SJSA1 (cell line): ENCODE measurements around the gene LFNG. TPM values are rescaled to one million over a fixed set of nuclear protein-coding genes. Genes with fewer than 3 reads are reported as not detected.

ENCODE experiments used
- DNase-seq, 2 experiments: peaks; one replicate each; pipeline ENCODE4 v3.0.0-alpha.2; 2015 to 2020; ENCODE audit warnings: low spot score in 2 of 2, low read depth in 1 of 2
- H3K27ac ChIP-seq: fragments of 250-450 bp; sonication (Bioruptor Pico); 2 replicates; pipeline ENCODE4 v1.5.1; 2020; ENCODE audit warnings: mild to moderate bottlenecking, moderate library complexity
- H3K27me3 ChIP-seq: fragments of 250-450 bp; sonication (Bioruptor Pico); replicated peaks from 2 replicates; pipeline ENCODE4 v1.5.1; 2020; ENCODE audit warnings: mild to moderate bottlenecking, moderate library complexity
- H3K36me3 ChIP-seq: fragments of 250-450 bp; sonication (Bioruptor Pico); 2 replicates; pipeline ENCODE4 v1.5.1; 2020; ENCODE audit warnings: mild to moderate bottlenecking
- H3K4me1 ChIP-seq: fragments of 250-450 bp; sonication (Bioruptor Pico); replicated peaks from 2 replicates; pipeline ENCODE4 v1.6.1; 2021; ENCODE audit warnings: mild to moderate bottlenecking
- H3K4me3 ChIP-seq: fragments of 250-450 bp; sonication (Bioruptor Pico); 2 replicates; pipeline ENCODE4 v1.5.1; 2020; ENCODE audit warnings: mild to moderate bottlenecking
- H3K9me3 ChIP-seq: fragments of 250-450 bp; sonication (Bioruptor Pico); replicated peaks from 2 replicates; pipeline ENCODE4 v1.5.1; 2020; ENCODE audit warnings: mild to moderate bottlenecking
- total RNA-seq: library from RNA; depleted of rRNA; stranded (reverse); fragments of >200 nt; shearing (Covaris generic); gene quantifications from 2 replicates; pipeline ENCODE4 v1.2.3, GENCODE V29; 2014

The LFNG gene
- total RNA-seq, 1 experiment from 2014 or later = 0.97 TPM

DNA sequence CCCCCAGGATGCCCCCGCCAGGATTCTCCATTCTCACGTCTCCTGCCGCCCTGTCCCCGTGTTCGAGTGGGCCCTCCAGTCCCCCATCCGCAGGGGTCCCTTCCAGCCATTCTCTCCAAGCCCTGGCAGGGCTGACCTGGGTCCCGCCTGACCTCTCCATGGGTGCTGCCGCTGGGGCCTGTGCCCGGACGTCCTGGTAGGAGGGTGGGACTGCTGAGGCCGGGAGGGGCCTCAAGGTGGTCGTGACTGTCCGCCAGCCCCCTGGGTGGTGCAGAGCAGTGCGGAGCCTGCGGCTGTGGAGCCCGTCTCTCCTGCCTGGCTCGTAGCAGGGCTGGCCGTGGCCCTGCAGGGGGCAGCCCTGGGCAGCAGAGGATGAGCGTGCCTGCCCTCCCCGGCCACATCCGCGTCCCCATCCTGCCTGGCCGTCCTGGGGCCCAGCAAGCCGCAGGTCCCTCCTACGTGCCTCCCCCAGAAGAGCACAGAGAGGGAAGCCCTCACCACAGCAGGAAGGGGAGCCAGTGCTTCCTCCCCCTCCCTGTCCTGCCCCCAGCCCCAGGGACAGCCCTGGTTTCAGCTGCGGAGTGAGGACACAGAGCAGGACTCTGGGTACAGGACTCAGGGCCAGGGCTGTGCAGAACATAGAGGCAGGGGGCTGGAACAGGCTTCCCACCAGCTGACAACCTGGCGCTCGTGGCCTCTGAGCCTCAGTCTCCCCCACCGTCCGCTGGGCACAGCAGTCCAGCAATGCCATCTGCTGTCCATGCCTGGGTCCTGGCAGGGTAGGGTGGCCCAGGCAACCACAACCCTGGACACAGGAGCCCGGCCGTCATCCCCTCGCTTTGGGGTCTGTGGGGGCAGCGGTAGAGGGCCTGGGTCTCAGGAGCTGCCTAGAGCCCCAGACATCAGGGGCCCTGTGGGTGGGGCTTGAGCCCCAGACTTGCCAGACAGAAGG is 41.9 kb upstream of the LFNG start:
- DNase-seq = peak; percentile 55 to 65
- Histone ChIP-seq H3K36me3 (no peaks in the 10 kb centered on the region), H3K4me1 (peaks cover 8% of the 10 kb centered on the region), H3K4me3 (no peak overlapping the region), H3K9me3 (peaks cover 3% of the 10 kb centered on the region; the same call in 1 of the 2 replicates), H3K27me3 (peaks cover 2% of the 10 kb centered on the region; the same call in 1 of the 2 replicates), H3K27ac (no peak overlapping the region)

DNA sequence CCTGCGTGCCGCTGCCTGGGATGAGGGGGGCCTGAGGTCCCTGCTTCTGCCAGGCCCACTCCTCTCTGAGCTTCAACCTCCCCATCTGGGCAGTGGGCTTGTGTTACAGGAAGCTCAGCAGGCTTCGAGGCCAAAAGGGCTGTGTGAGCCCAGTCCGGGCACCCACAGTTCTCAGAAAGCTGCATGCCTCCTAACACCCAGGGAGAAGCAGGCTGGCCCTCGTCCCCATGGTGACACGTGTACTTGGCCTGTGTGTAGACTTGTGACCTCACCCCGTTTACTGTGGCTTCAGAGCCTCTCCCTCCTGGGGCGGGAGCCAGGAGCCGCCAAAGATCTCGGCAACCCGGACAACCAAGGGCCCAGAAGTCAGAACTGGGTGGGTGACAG is 41.2 kb upstream of the LFNG start:
- peaks cover 3% of the 10 kb centered on the region; the same call in 1 of the 2 replicates for H3K9me3 ChIP-seq
- H3K4me3 ChIP-seq = no peak overlapping the region
- no peak for DNase-seq
- peaks cover 8% of the 10 kb centered on the region for H3K4me1 ChIP-seq
- no peak overlapping the region for H3K27ac ChIP-seq
- H3K27me3 ChIP-seq = peaks cover 2% of the 10 kb centered on the region; the same call in 1 of the 2 replicates
- no peaks in the 10 kb centered on the region for H3K36me3 ChIP-seq

DNA sequence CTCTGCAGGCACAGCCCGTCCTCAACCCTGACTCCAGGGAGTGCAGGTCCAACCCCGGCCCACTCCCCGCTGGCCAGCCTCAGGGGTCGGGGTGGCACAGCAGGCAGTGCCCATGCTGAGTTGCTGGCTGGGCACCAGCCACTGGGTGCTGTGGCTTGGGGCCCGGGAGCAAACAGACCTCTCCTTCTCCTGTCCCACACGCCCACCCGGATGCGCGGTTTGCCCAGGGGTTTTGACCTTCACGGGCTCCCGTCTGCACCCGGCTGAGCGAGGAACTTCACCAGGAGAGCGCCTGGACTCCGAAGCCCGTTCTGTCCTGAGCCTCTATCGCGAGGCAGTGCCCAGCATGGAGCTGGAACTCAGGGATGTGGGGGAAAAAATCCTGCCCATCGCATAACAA is 40.8 kb upstream of the LFNG start:
- DNase-seq = no peak

DNA sequence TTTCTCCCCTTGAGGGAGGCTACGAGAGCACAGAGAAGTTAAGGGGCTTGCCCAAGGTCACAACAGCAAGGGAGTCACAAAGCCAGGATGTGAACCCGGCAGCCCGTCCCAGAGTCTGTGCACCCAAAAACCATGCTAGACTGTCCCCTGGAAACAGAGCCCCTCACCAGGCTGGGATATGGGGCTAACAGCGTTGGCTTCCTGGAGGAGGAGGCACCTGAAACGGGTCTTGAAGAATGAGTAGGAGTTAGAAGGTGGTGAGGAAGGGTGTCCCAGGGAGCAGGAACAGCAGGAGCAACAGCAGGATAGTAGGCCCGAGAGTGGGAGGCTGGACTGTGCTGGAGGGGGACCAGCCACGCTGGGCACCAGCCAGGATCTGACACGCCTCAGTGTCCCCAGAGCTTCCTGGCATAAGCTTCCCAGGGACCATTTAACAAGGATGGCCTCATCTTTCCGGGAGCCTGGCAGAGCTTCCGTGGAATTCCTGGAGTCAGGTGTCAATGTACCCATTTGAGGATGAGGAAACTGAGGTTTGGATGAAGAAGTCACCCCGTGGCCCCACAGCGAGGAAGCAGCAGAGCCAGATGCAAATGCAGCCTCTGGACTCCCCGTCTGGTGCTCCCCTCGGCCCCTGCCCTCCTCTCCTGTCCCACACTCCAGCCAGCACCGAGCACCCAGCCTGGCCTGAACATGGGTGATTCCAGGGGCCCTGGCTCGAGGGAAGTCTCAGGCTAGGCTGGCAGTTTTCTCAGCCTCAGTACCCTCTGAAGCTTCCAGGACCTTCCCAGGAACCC is 40.1 kb upstream of the LFNG start:
- Histone ChIP-seq H3K4me3 (no peak overlapping the region), H3K9me3 (peaks cover 3% of the 10 kb centered on the region; the same call in 1 of the 2 replicates), H3K27ac (no peak overlapping the region), H3K4me1 (peaks cover 8% of the 10 kb centered on the region), H3K27me3 (peaks cover 2% of the 10 kb centered on the region; the same call in 1 of the 2 replicates), H3K36me3 (no peaks in the 10 kb centered on the region)
- DNase-seq = no peak

More for the DNA sequence above, 40.8 kb upstream of the LFNG start:
- Histone ChIP-seq H3K27me3 (peaks cover 2% of the 10 kb centered on the region; the same call in 1 of the 2 replicates), H3K36me3 (no peaks in the 10 kb centered on the region), H3K4me3 (no peak overlapping the region), H3K4me1 (peaks cover 8% of the 10 kb centered on the region), H3K9me3 (peaks cover 3% of the 10 kb centered on the region; the same call in 1 of the 2 replicates), H3K27ac (no peak overlapping the region)

DNA sequence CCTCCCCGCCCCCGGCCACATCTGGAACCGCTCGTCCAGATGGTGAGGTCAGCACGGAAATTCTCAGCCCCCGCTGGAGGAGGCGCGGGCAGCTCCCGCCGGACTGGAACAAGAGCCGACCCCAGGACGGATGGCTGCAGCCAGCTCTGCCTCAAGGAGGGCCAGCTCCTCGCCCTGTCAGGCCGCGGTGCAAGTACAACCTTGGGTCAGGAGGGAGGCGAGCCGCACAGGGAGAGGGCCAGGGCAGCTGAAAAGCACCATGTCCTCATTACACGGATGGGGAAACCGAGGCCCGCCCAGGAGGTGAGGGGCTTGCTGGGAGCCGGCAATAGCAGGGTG is 39.5 kb upstream of the LFNG start:
- peaks cover 8% of the 10 kb centered on the region for H3K4me1 ChIP-seq
- peaks cover 3% of the 10 kb centered on the region; the same call in 1 of the 2 replicates for H3K9me3 ChIP-seq
- H3K27ac ChIP-seq = no peak overlapping the region
- H3K27me3 ChIP-seq = peaks cover 2% of the 10 kb centered on the region; the same call in 1 of the 2 replicates
- no peaks in the 10 kb centered on the region for H3K36me3 ChIP-seq
- DNase-seq = no peak
- H3K4me3 ChIP-seq = no peak overlapping the region

DNA sequence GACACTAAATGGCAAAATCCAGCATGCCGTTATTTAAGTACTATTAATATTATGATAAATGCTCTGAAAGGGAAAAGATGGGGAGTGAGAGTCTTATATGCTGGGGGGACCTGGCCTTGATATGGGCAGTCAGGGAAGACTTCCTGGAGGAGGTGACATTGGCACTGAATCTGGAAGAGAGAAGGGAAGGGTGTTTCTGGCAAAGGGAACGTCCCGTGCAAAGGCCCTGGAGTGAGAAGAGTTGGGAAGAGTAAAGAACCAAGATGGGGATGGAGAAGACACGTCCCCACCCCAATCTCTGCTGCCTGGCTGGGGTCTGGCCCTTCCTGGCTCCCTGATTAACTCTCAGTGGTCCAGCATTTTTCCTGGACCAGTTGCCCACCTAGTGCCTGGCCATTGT is 38.4 kb upstream of the LFNG start:
- Histone ChIP-seq H3K4me1 (peaks cover 8% of the 10 kb centered on the region), H3K4me3 (no peak overlapping the region), H3K9me3 (peaks cover 3% of the 10 kb centered on the region; the same call in 1 of the 2 replicates), H3K36me3 (no peaks in the 10 kb centered on the region), H3K27me3 (peaks cover 2% of the 10 kb centered on the region; the same call in 1 of the 2 replicates), H3K27ac (no peak overlapping the region)
- no peak for DNase-seq

DNA sequence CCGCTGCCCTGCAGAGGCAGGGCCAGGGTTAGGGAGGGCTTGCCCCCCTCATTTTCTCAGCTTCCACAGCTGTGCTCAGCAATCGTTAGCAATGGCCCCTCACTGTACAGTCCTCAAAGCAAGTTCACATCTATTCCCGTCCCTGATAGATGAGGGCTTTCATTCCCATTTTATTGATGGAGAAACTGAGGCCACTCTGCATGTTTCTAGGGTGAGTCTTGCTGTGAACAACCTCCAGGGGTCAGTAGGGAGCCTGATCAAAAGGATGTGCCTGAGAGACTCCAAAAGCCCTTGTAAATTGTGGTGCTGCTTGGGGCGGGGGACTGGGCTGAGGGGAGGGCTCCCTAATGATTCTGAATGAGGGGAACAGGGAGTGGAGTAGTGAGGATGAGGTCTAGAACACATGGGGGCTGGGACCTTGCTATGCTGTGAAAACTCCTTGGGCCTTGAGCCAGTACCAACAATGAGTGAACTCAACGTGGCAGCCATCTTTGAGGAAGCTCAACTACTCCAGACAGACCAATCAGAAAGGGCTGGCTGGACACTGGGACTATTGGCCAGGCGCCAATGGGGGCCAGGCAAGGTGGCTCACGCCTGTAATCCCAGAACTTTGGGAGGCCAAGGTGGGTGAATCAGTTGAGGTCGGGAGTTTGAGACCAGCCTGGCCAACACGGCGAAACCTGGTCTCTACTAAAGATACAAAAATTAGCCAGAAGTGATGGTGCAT is 36.7 kb upstream of the LFNG start:
- no peak overlapping the region for H3K4me3 ChIP-seq
- H3K36me3 ChIP-seq = no peaks in the 10 kb centered on the region
- peaks cover 2% of the 10 kb centered on the region; the same call in 1 of the 2 replicates for H3K27me3 ChIP-seq
- H3K9me3 ChIP-seq = no peaks in the 10 kb centered on the region
- no peak for DNase-seq
- H3K4me1 ChIP-seq = peaks cover 2% of the 10 kb centered on the region
- no peak overlapping the region for H3K27ac ChIP-seq

DNA sequence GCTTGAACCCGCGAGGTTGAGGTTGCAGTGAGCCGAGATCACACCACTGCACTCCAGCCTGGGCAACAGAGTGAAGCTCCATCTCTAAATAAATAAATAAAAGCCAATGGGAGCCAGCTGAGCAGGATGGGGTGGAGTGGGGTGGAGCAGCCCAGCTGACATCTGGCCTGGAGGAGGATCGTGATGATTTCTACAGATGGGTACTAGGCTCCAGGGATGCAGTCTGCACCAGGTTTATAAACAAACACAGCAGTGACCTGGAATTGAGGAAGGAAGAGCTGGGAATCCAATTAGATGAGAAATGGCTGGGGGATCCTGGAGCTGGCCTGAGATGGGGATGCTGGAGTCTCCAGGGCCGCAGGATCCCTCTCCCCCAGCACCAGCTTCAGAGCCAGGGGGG is 36.1 kb upstream of the LFNG start:
- no peak for DNase-seq
- H3K27ac ChIP-seq = no peak overlapping the region
- H3K4me1 ChIP-seq = no peaks in the 10 kb centered on the region
- peaks cover 2% of the 10 kb centered on the region; the same call in 1 of the 2 replicates for H3K27me3 ChIP-seq
- no peaks in the 10 kb centered on the region for H3K9me3 ChIP-seq
- H3K4me3 ChIP-seq = no peak overlapping the region
- H3K36me3 ChIP-seq = no peaks in the 10 kb centered on the region

DNA sequence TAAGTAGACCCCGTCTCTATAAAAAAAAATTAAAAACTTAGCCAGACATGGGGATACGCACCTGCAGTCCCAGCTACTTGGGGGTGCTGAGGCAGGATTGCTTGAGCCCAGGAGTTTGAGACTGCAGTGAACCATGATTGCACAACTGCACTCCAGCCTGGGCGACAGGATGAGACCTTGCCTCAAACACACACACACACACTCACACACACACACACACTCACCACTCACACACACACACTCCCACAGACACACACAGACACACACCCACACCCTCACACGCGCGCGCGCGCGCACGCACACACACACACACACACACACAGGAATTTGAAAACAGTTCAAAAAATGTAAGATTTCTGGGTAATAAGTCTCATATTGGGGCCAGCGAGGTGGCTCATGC is 34.7 kb upstream of the LFNG start:
- no peak overlapping the region for H3K27ac ChIP-seq
- H3K27me3 ChIP-seq = peaks cover 2% of the 10 kb centered on the region; the same call in 1 of the 2 replicates
- no peak overlapping the region for H3K4me3 ChIP-seq
- no peaks in the 10 kb centered on the region for H3K4me1 ChIP-seq
- H3K9me3 ChIP-seq = no peaks in the 10 kb centered on the region
- no peaks in the 10 kb centered on the region for H3K36me3 ChIP-seq
- no peak for DNase-seq

DNA sequence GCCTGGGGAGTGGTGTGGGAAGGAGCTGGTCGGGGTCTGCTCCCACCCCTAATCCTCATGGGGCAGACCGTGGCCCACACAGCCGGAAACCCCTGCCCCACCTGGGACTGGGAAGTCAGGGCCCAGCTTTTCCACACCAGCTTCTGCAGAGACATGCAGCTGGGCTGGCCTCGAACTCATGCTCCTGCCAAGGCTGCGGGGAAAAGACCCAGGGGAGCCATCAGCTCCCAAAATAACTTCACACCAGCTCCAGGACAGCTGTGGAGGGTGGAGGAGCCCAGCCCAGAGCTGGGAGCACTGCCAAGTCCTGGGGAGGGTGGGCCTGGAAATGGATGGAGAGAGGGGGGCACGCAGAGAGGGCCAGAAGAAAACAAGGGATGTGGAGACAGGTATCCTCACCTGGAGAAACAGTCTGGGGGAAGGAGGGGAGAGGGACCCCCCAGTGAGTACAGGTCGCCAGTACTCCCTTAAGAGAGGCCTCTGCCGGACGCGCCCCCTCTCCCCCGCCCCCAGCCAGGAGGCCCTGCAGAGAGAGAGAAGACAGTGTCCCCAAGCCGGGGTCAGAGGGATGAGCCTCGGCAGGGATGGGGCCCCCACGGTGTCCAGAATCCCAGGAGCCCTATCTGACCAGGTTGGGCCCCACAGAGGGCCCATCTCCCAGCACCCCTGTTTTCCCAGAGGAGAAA is 31.8 kb upstream of the LFNG start:
- Histone ChIP-seq H3K36me3 (no peaks in the 10 kb centered on the region), H3K4me3 (no peak overlapping the region), H3K4me1 (no peaks in the 10 kb centered on the region), H3K27me3 (no peaks in the 10 kb centered on the region), H3K27ac (no peak overlapping the region), H3K9me3 (no peaks in the 10 kb centered on the region)
- DNase-seq = no peak

DNA sequence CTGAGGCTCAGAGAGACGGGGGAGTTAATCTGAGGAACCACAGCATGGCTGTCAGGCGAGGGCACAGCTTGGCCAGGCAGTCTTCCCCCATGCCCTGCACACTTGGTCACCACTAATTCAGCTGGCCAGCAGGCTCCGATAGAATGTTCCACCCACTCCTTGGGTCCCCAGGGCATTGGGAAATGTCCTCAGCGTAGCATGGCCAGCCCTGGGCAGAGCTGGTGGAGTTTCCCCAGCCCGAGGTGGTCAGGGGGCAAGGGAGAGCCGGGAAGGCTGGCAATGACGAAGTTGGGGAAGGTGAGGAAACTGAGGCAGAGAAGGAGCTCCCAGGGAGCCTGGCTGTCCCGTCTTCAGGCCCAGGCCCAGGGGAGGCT is 31.3 kb upstream of the LFNG start:
- DNase-seq = no peak
- H3K27ac ChIP-seq = no peak overlapping the region
- H3K27me3 ChIP-seq = no peaks in the 10 kb centered on the region
- no peaks in the 10 kb centered on the region for H3K9me3 ChIP-seq
- H3K4me3 ChIP-seq = no peak overlapping the region
- no peaks in the 10 kb centered on the region for H3K36me3 ChIP-seq
- H3K4me1 ChIP-seq = no peaks in the 10 kb centered on the region

DNA sequence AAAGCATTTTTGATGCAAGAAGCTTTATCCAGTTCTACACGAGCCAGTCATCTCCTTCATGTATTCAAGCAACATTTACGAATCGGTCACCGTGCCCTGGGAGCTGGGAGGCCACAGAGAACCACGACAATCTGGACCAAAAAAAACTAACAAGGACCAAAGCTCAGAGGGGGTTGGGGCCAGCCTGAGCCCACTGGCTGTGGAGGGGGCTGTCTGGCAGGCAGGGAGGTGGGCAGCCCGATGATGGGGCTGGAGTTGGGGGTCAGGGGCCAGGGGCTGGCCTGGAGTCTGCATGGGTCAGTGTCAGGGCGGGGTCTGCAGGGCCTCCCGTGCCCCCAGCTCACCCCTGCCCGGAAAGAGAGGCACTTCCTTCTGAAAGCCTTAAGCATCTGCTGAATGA is 30.9 kb upstream of the LFNG start:
- Histone ChIP-seq H3K27ac (no peak overlapping the region), H3K4me1 (no peaks in the 10 kb centered on the region), H3K36me3 (no peaks in the 10 kb centered on the region), H3K4me3 (no peak overlapping the region), H3K9me3 (no peaks in the 10 kb centered on the region), H3K27me3 (no peaks in the 10 kb centered on the region)
- no peak for DNase-seq

DNA sequence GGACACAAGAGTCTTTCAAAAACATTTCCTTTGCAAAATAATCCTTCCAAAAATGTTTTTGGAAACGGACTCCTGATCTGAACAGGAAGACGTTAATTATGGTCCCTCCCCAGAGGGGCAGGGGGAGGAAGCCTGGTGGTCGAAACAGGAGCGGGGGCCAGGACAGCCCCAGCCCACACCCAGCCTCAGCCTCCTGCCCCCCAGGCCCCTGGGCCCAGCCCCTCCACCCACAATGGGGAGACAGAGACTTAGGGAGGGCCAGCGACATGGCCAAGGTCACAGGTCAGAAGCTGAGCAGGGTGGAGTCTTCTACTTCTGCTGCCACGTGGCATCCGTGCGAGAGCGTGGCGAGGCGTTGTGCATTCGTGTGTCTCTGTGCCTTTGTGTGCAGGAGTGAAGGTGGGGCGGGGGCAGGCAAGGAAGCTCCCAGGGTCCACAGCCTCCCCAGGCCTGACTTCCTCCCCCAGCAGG is 29.4 kb upstream of the LFNG start:
- no peaks in the 10 kb centered on the region for H3K36me3 ChIP-seq
- H3K4me3 ChIP-seq = no peak overlapping the region
- H3K27me3 ChIP-seq = no peaks in the 10 kb centered on the region

More for the DNA sequence above, 29.4 kb upstream of the LFNG start:
- Histone ChIP-seq H3K4me1 (no peaks in the 10 kb centered on the region), H3K9me3 (no peaks in the 10 kb centered on the region), H3K27ac (no peak overlapping the region)
- DNase-seq = no peak
